Adipocyte (in vitro differentiated cells): ENCODE measurements around the gene ABLIM1.

ENCODE experiments used
- DNase-seq: peaks from one replicate; pipeline ENCODE4 v3.0.0-alpha.2; 2015; ENCODE audit warnings: low read depth
- H3K27me3 ChIP-seq: replicated peaks from 2 replicates; pipeline ENCODE4 v1.7.0; 2013; ENCODE audit warnings: mild to moderate bottlenecking, low read length, moderate library complexity; ENCODE audit not compliant: control insufficient read depth, insufficient read depth
- H3K36me3 ChIP-seq: 2 replicates; pipeline ENCODE4 v1.7.0; 2013; ENCODE audit warnings: low read length, mild to moderate bottlenecking, moderate library complexity; ENCODE audit not compliant: control insufficient read depth, insufficient read depth, severe bottlenecking
- H3K4me1 ChIP-seq: 2 replicates; pipeline ENCODE4 v1.7.0; 2013; ENCODE audit warnings: mild to moderate bottlenecking, low read length, moderate library complexity; ENCODE audit not compliant: control insufficient read depth, insufficient read depth
- H3K4me3 ChIP-seq: 2 replicates; pipeline ENCODE4 v1.7.0; 2013; ENCODE audit warnings: mild to moderate bottlenecking, low read length, moderate library complexity
- H3K9ac ChIP-seq: 2 replicates; pipeline ENCODE4 v1.7.0; 2013; ENCODE audit warnings: mild to moderate bottlenecking, low read length, moderate library complexity
- H3K9me3 ChIP-seq: 2 replicates; pipeline ENCODE4 v1.7.0; 2013; ENCODE audit warnings: mild to moderate bottlenecking, low read length, moderate library complexity; ENCODE audit not compliant: control insufficient read depth

The ABLIM1 gene

DNA sequence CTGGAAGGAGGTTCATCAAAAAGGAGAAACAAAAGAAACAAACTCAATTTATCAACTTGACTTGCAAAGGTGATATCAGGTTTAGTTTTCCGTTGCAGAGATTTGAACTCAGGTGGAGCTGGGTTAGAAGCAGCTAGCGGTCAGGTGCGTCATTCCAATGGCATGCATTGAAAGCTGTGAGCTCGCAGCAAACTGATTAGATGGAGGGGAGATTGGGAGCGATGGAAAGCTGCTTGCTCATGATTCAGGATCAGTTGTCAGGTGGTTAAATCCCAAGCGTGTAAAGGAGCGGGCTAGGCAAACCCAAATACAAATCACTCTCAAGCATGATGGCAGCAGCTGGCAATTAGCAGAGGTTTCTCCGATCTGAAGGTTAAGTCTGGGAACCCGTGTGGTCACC, 204.5 kb downstream of the ABLIM1 start:
- H3K4me3 ChIP-seq = no peak overlapping the region
- no peak overlapping the region for H3K9ac ChIP-seq
- DNase-seq = no peak
- H3K36me3 ChIP-seq = peaks cover 8% of the 10 kb centered on the region
- no peaks in the 10 kb centered on the region for H3K27me3 ChIP-seq
- H3K4me1 ChIP-seq = peaks cover 4% of the 10 kb centered on the region
- no peaks in the 10 kb centered on the region for H3K9me3 ChIP-seq

DNA sequence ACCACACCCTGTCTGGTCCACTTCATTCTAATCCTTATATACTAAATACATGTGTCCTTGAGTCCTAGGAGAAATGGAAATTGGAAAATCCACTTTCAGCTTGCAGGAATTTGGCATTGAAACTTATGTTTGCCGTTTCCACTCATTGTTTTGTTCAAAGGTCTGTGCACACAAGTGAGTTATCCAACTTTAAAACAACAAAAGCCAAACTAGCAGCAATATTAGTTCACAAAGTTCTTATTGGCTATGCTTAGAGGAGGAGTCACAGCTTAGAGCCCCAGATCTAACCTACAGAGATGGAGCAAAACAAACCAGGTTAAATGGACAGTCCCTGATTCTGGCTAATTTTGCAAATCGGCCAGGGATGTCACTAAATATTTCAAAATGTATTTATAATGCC, 209.2 kb downstream of the ABLIM1 start:
- no peaks in the 10 kb centered on the region for H3K4me1 ChIP-seq
- DNase-seq = no peak
- no peaks in the 10 kb centered on the region for H3K27me3 ChIP-seq
- H3K36me3 ChIP-seq = peaks cover 13% of the 10 kb centered on the region
- H3K9me3 ChIP-seq = no peaks in the 10 kb centered on the region
- no peak overlapping the region for H3K9ac ChIP-seq
- H3K4me3 ChIP-seq = no peak overlapping the region

DNA sequence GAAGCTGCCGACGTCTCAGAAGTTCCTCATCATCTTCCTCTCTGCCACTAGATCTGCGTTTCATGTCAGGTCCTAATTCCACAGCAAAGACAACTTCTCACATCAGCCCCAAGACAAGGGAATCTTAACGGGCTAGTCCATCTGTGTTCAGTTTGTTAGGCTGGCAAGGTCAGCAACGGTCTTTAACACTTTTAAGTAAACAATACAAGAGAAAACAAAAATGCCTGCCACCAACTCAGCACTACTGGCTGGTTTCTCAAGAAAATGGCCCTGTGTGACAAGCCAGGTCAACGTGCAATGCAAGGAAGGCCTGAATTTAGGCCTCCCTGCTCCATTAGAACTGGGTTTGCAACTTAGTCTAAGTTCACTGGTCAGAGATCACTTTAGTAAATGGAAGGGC, 212.7 kb downstream of the ABLIM1 start:
- H3K4me3 ChIP-seq = no peak overlapping the region
- DNase-seq = no peak
- no peaks in the 10 kb centered on the region for H3K27me3 ChIP-seq
- peaks cover 23% of the 10 kb centered on the region for H3K36me3 ChIP-seq
- H3K9me3 ChIP-seq = no peaks in the 10 kb centered on the region
- H3K4me1 ChIP-seq = no peaks in the 10 kb centered on the region
- no peak overlapping the region for H3K9ac ChIP-seq

DNA sequence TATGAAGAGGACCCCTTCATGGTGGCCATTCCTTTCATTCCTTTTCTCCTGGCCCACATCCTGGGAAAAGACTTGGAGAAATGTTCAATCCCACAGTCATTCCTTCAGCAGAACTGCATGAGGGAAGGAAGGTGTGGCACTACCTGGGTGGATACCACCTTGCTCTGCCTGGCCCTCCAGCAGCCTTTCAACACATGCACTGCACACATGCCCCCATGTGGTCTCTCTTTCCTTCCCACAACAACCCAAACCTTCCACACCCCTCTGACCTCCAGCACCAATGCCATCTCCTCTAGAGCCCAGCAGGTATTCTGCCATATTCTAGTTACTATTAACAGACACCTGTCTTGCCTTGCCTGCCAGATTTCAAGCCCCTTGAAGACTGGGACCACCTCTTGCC, 213.3 kb downstream of the ABLIM1 start:
- Histone ChIP-seq H3K27me3 (no peaks in the 10 kb centered on the region), H3K9me3 (no peaks in the 10 kb centered on the region), H3K36me3 (peaks cover 26% of the 10 kb centered on the region), H3K4me3 (no peak overlapping the region), H3K4me1 (no peaks in the 10 kb centered on the region), H3K9ac (no peak overlapping the region)
- DNase-seq = no peak

DNA sequence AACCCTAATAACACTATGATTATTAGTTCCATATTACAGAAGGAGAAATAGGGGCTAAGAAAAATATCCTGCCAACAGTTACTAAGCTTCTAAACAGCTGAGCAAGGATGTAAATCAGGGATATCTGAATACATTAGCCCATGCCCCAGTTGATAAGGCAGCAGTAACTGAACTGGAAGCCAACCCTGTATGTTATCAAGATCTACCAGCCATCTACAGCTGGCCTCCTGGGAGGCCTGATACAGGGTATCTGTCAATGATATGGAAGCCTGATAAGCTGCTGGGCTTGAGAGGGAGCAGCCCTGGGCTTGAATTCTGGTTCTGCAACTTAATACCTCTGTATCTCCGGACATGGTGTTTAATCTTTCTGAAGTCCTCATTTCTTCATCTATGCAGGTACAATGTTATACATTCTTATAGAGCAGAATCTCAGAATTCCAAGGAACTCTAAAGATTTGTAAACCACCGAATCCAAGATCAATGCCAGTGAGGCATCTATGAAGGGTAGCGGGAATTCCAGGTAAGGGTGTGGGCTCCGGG, 215.9 kb downstream of the ABLIM1 start:
- Histone ChIP-seq H3K36me3 (peaks cover 41% of the 10 kb centered on the region), H3K4me3 (no peak overlapping the region), H3K9ac (no peak overlapping the region), H3K27me3 (no peaks in the 10 kb centered on the region), H3K9me3 (no peaks in the 10 kb centered on the region), H3K4me1 (no peaks in the 10 kb centered on the region)
- DNase-seq = no peak

DNA sequence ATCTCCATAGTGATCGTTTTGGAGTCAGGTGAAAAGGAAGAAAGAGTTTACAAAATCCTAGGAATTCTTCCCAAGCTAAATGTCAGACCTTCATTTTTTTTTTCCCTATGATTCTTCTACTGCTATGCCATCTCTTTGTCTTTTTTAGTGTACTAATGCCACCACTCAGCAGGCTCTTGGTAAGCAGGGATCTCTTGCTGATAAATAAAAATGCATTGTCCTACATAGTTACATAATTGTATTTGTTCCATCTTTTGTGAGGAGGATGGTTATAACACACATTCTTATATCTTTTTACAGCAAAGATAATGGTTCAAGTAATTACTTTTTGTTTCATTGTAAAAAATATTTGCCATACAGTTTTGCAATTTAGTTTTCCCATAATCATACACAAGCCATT, 217.0 kb downstream of the ABLIM1 start:
- Histone ChIP-seq H3K9ac (no peak overlapping the region), H3K9me3 (no peaks in the 10 kb centered on the region), H3K4me3 (no peak overlapping the region), H3K4me1 (no peaks in the 10 kb centered on the region), H3K36me3 (peaks cover 48% of the 10 kb centered on the region), H3K27me3 (no peaks in the 10 kb centered on the region)
- no peak for DNase-seq

DNA sequence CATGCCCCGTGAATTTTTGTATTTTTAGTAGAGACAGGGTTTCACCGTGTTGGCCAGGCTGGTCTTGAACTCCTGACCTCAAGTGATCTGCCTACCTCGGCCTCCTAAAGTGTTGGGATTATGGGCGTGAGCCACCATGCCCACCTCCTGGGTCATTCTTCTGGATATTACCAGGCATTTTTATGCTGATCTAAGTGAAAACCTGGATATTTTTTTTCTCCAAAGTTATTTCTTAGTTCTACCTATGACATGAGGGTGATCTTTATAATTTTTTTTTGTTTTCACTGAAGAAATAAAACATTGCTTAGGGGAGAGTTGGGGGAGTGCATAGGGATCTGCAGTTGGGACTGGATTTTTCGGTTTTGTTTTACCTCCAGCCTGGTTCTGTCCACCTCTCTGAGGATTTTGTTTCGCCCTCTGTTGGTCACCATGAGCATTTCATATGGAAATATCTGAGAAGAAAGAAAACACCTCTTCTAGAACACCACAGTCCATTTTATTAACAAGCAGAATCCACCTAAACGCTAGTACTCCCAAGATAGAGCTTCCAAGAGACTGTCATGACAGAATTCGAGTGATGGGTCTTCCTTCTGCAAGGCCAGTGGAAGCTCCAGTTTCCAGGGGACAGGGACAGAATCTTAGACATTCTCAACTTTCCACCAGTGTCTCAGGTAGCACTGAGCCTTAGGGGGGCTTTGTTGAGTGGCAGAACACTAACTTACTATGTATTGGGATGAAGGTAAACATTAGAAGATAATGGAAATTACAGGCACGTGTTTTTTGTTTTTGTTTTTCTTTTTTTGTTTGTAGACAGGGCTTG, 220.4 kb downstream of the ABLIM1 start:
- no peaks in the 10 kb centered on the region for H3K9me3 ChIP-seq
- no peaks in the 10 kb centered on the region for H3K4me1 ChIP-seq
- peak; percentile 38 for DNase-seq
- peaks cover 67% of the 10 kb centered on the region for H3K36me3 ChIP-seq
- H3K4me3 ChIP-seq = no peak overlapping the region
- H3K9ac ChIP-seq = no peak overlapping the region
- peaks cover 3% of the 10 kb centered on the region for H3K27me3 ChIP-seq

DNA sequence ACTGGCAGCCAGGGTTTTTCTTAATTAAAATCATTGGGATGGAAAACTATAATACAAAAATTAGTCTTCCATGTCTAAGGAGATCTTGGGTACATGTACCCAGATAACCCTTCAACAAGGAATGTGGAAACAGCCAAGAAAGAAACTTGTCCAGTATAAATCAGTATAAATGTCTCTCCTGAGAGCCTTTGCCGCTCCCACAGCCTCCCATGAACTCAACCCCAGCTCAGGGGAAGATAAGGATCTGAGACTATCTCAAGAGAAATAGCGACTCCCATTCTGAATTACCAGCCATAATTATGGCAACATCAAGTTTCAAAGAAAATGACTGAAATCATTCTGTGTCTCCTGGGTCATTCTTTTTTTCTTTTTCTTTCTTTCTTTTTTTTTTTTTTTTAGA, 221.1 kb downstream of the ABLIM1 start:
- no peak for DNase-seq
- peaks cover 60% of the 10 kb centered on the region for H3K36me3 ChIP-seq

DNA sequence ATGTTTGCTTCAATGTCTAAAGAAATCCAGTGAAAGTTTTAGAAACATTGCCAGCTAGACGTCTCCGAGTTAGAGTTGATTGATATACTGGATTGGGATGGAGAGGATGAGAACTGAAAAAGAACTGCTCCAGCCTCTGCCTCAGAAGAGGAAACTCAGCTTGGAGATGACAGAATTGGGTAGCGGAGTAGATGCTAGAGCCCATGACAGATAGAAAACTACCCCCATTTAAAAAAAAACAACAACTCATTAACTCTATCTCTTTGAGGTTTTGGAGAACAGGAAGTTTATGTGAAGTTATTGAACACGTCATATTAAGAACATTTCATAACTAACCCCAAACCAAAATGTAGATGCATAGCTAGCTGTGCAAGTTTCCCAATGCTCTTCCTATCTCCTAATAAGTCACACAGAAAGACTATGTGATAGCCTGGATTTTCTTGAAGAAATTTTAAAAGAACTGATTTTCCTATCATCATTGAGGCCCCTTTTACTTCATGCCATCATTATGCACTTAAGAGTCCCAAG, 225.4 kb downstream of the ABLIM1 start:
- Histone ChIP-seq H3K4me1 (no peaks in the 10 kb centered on the region), H3K4me3 (no peak overlapping the region), H3K36me3 (peaks cover 28% of the 10 kb centered on the region), H3K9me3 (no peaks in the 10 kb centered on the region), H3K27me3 (peaks cover 17% of the 10 kb centered on the region), H3K9ac (no peak overlapping the region)
- DNase-seq = no peak

More for the DNA sequence above, 221.1 kb downstream of the ABLIM1 start:
- H3K27me3 ChIP-seq = peaks cover 3% of the 10 kb centered on the region
- H3K9me3 ChIP-seq = no peaks in the 10 kb centered on the region
- no peaks in the 10 kb centered on the region for H3K4me1 ChIP-seq
- H3K9ac ChIP-seq = no peak overlapping the region
- H3K4me3 ChIP-seq = no peak overlapping the region

DNA sequence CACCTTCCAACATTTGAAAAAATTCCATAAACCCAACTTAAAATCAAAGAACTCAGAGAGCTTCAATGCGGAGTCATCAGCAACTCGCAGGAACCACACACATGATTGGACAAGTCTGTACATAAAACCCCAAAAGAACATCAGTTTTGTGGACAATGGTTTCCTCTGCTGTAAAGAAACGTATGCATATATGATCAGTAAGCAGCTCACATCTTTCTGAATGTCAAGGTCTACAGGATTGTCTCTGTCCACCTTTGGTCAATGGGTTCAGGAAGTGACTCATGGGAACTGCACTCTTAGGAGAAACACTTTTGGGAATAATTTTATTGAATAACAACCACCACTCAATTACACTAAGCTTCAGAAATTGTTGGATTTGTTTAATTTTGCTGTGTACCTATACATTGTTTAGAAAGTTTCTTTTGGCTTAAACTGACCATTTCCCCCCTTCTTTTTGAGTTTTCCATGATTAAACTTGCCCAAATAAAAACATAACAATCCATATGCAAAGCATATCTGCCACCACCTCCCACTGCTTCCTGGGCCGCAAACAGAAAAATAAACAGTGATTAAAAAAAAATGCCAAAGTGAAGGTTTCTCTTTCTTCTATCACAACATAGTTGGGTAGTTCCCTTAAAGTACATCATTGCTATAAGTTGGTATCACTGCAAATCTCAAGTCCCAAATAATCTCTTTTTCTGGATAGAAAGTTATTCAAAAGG, 226.5 kb downstream of the ABLIM1 start:
- Histone ChIP-seq H3K4me1 (no peaks in the 10 kb centered on the region), H3K9ac (no peak overlapping the region), H3K9me3 (no peaks in the 10 kb centered on the region), H3K27me3 (peaks cover 27% of the 10 kb centered on the region), H3K36me3 (peaks cover 24% of the 10 kb centered on the region), H3K4me3 (no peak overlapping the region)
- no peak for DNase-seq

DNA sequence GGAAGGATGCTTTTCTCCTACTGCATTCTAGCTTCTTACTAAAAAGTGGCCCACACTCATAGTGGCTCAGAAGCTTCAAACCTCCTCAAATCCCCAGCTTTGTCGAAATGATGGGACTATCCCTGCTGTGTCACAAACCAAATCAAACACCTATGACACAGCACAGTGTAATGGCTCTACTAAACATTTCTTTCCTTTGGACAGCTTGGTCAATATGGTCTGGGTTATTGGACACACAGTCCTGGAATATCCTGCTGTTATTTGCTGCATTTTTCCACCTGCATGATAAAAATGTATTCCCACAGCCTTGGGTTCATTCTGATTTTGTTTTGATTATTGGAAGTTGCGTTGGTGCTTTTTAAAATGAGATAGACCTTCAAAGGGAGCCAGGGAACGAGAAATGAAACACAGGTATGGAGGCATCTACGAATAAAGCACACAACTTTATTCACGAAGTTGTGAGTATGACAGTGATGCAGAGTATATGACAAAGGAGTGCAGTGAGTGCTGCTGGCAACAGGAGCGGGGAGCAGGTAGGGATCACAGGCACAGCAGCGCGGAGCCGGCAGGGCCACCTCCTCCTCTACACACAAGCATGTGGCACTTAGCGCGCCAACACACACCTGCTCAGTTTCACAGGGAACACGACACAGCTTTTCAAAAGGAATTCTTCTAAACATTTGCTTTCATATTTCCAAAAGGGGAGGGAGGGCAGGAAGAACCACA, 227.2 kb downstream of the ABLIM1 start:
- Histone ChIP-seq H3K9me3 (no peaks in the 10 kb centered on the region), H3K27me3 (peaks cover 30% of the 10 kb centered on the region), H3K9ac (no peak overlapping the region), H3K4me1 (no peaks in the 10 kb centered on the region), H3K36me3 (peaks cover 16% of the 10 kb centered on the region), H3K4me3 (no peak overlapping the region)
- DNase-seq = no peak
